HCT116 (cell line): ENCODE data around the gene CABLES1. TPM values are rescaled to one million over a fixed set of nuclear protein-coding genes. Genes with fewer than 3 reads are reported as not detected.

Experiments
- ATAC-seq: fragments of 200-7000 bp; cut with Tn5 transposase; 2 replicates; pipeline ENCODE4 v1.9.1; 2020; ENCODE audit warnings: mild to moderate bottlenecking, moderate library complexity
- BruUV-seq: library from RNA; stranded (reverse); fragments of 400-500 nt; replicated peaks from 2 replicates; lab custom pipeline; 2021; lab: Mats Ljungman, UMichigan
- CTCF ChIA-PET: fragments of 300-600 bp; sonication (Branson Sonifier 250); formaldehyde crosslinking; loops from one replicate; lab custom pipeline; 2021; ENCODE audit warnings: antibody characterized with exemption; lab: Charles Lee
- POLR2A ChIA-PET: fragments of 300-600, 350-600 bp; sonication (Branson Sonifier 250); formaldehyde crosslinking; loops from one replicate; lab custom pipeline; 2021; ENCODE audit warnings: antibody characterized with exemption; lab: Charles Lee
- RAD21 ChIA-PET, 2 experiments: fragments of 300-600 bp; sonication (Branson Sonifier 250); formaldehyde crosslinking; loops; one replicate each; lab custom pipeline; 2023; ENCODE audit warnings: low total read pairs in 2 of 2; ENCODE audit not compliant: uncharacterized antibody in 2 of 2, unreplicated experiment in 2 of 2, low non-redundant PET in 1 of 2; lab: Charles Lee
- DNase-seq: peaks from one replicate; pipeline ENCODE4 v3.0.0-alpha.2; 2010; ENCODE audit warnings: low read depth, low spot score
- H2AFZ ChIP-seq: fragments of 200-600 bp; shearing (Covaris generic), sonication (generic); 2 replicates; pipeline ENCODE4 v1.6.1; 2017; ENCODE audit warnings: low read depth, mixed run types, mixed read lengths, antibody characterized with exemption, low read length; ENCODE audit not compliant: poor library complexity, severe bottlenecking
- H3K27ac ChIP-seq: 2 replicates; pipeline ENCODE4 v1.5.1; 2012; ENCODE audit warnings: low read depth, low read length
- H3K27me3 ChIP-seq: fragments of 200-600 bp; sonication (generic); 2 replicates; pipeline ENCODE4 v1.6.1; 2016; ENCODE audit warnings: mixed run types, low read length, mixed read lengths; ENCODE audit not compliant: insufficient read depth
- H3K36me3 ChIP-seq, 2 experiments: fragments of 200-500 bp in 1 of 2; fragments of 200-600 bp in 1 of 2; sonication (Bioruptor generic) in 1 of 2; sonication (generic) in 1 of 2; 2 replicates each; pipeline versions ENCODE4 v1.5.1 to v1.6.1; 2014 to 2016; ENCODE audit warnings: low read length in 2 of 2, inconsistent platforms in 1 of 2, mixed read lengths in 1 of 2, mixed run types in 1 of 2; ENCODE audit not compliant: insufficient read depth in 2 of 2, control insufficient read depth in 1 of 2
- H3K4me1 ChIP-seq, 2 experiments: fragments of 200-600 bp in 1 of 2; sonication (generic) in 1 of 2; 2 replicates each; pipeline versions ENCODE4 v1.5.1 to v1.6.1; 2012 to 2017; ENCODE audit warnings: low read length in 2 of 2, inconsistent platforms in 1 of 2, mild to moderate bottlenecking in 1 of 2, mixed read lengths in 1 of 2, mixed run types in 1 of 2, moderate library complexity in 1 of 2; ENCODE audit not compliant: insufficient read depth in 2 of 2, control insufficient read depth in 1 of 2
- H3K4me2 ChIP-seq: fragments of 200-600 bp; sonication (generic); 2 replicates; pipeline ENCODE4 v1.6.1; 2017; ENCODE audit warnings: mixed run types, low read length, mixed read lengths
- H3K4me3 ChIP-seq, 2 experiments: fragments of 200-600 bp in 1 of 2; sonication (generic) in 1 of 2; replicated peaks in 1 of 2; 2 replicates each; pipeline ENCODE4 v1.5.1; 2011 to 2016; ENCODE audit warnings: low read length in 2 of 2, control low read depth in 1 of 2, low read depth in 1 of 2, mild to moderate bottlenecking in 1 of 2, mixed read lengths in 1 of 2, mixed run types in 1 of 2
- H3K79me2 ChIP-seq: fragments of 200-600 bp; sonication (generic); 2 replicates; pipeline ENCODE4 v1.6.1; 2017; ENCODE audit warnings: mild to moderate bottlenecking, mixed run types, low read length, moderate library complexity, mixed read lengths; ENCODE audit not compliant: insufficient read depth
- H3K9ac ChIP-seq: fragments of 200-600 bp; sonication (generic); 2 replicates; pipeline ENCODE4 v1.6.1; 2016; ENCODE audit warnings: low read length, mixed read lengths
- H3K9me2 ChIP-seq: fragments of 200-600 bp; sonication (generic), shearing (Covaris generic); 2 replicates; pipeline ENCODE4 v1.6.1; 2017; ENCODE audit warnings: mixed run types, mild to moderate bottlenecking, moderate library complexity; ENCODE audit not compliant: insufficient read depth
- H3K9me3 ChIP-seq, 2 experiments: fragments of 200-500 bp in 1 of 2; fragments of 200-600 bp in 1 of 2; sonication (Bioruptor generic) in 1 of 2; sonication (generic) in 1 of 2; 2 replicates each; pipeline ENCODE4 v1.6.1; 2014 to 2017; ENCODE audit warnings: low read length in 2 of 2, mixed read lengths in 2 of 2, inconsistent platforms in 1 of 2, low read depth in 1 of 2, mild to moderate bottlenecking in 1 of 2, mixed run types in 1 of 2, moderate library complexity in 1 of 2; ENCODE audit not compliant: control insufficient read depth in 1 of 2, insufficient read depth in 1 of 2
- H4K20me1 ChIP-seq: fragments of 200-600 bp; sonication (generic), shearing (Covaris generic); 2 replicates; pipeline ENCODE4 v1.6.1; 2017; ENCODE audit warnings: mixed run types, mild to moderate bottlenecking, moderate library complexity; ENCODE audit not compliant: insufficient read depth
- CBX3 ChIP-seq: IDR thresholded peaks from 2 replicates; pipeline ENCODE4 v1.6.1; 2012; ENCODE audit warnings: low read depth
- EGR1 ChIP-seq: IDR thresholded peaks from 2 replicates; pipeline ENCODE4 v1.6.1; 2012; ENCODE audit warnings: low read depth
- ELF1 ChIP-seq: IDR thresholded peaks from 2 replicates; pipeline ENCODE4 v1.6.1; 2012; ENCODE audit warnings: low read depth, borderline replicate concordance
- EZH2phosphoT487 ChIP-seq: fragments of 200-600 bp; IDR thresholded peaks from 2 replicates; pipeline ENCODE4 v1.6.1; 2018; ENCODE audit warnings: antibody characterized with exemption, borderline replicate concordance
- JUND ChIP-seq: IDR thresholded peaks from 2 replicates; pipeline ENCODE4 v1.6.1; 2012
- POLR2A ChIP-seq: IDR thresholded peaks from 2 replicates; pipeline ENCODE4 v1.7.0; 2011; ENCODE audit warnings: borderline replicate concordance; ENCODE audit not compliant: insufficient read depth, insufficient read length; ENCODE audit errors: extremely low read depth
- POLR2AphosphoS5 ChIP-seq: IDR thresholded peaks from 2 replicates; pipeline ENCODE4 v1.6.1; 2011; ENCODE audit warnings: mild to moderate bottlenecking, low read depth, low read length, moderate library complexity
- SRF ChIP-seq: IDR thresholded peaks from 2 replicates; pipeline ENCODE4 v1.6.1; 2012; ENCODE audit warnings: low read depth
- YY1 ChIP-seq: IDR thresholded peaks from 2 replicates; pipeline ENCODE4 v1.6.1; 2011; ENCODE audit warnings: low read length, low read depth, moderate library complexity, mild to moderate bottlenecking; ENCODE audit not compliant: insufficient replicate concordance; ENCODE audit errors: extremely low read depth
- ZNF274 ChIP-seq: fragments of 200-500 bp; sonication (Bioruptor generic); IDR thresholded peaks from 2 replicates; pipeline ENCODE4 v1.6.1; 2014; ENCODE audit warnings: mild to moderate bottlenecking, low read depth, low read length, inconsistent platforms
- intact Hi-C: fragments of 100-400 bp; cut with micrococcal nuclease; formaldehyde crosslinking; loops from 2 replicates; pipeline ENCODE4 v1.10.0; 2022
- total RNA-seq: library from RNA; stranded (reverse); gene quantifications from one replicate; pipeline ENCODE4 v1.2.1, GENCODE V29; 2021; ENCODE audit not compliant: unreplicated experiment
- TF ChIP-seq, protein P1 (sequence below): IDR thresholded peaks from 2 replicates; pipeline ENCODE4 v1.6.1; 2012; ENCODE audit warnings: low read depth
- TF ChIP-seq, protein P2 (sequence below): IDR thresholded peaks from 2 replicates; pipeline ENCODE4 v1.6.1; 2011; ENCODE audit warnings: mild to moderate bottlenecking, low read length, moderate library complexity; ENCODE audit not compliant: insufficient replicate concordance; ENCODE audit errors: extremely low read depth
- TF ChIP-seq, protein P3 (sequence below): IDR thresholded peaks from 2 replicates; pipeline ENCODE4 v1.6.1; 2012
- TF ChIP-seq, protein P4 (sequence below), 3 experiments: fragments of 200-600 bp in 1 of 3; sonication (generic) in 1 of 3; IDR thresholded peaks in 2 of 3; conservative IDR thresholded peaks in 1 of 3; 2 replicates each; pipeline ENCODE4 v1.5.1; 2012 to 2017; ENCODE audit warnings: low read depth in 2 of 3, low read length in 2 of 3, antibody characterized with exemption in 1 of 3, borderline replicate concordance in 1 of 3, control low read depth in 1 of 3, mild to moderate bottlenecking in 1 of 3, mixed read lengths in 1 of 3, mixed run types in 1 of 3, moderate library complexity in 1 of 3; ENCODE audit not compliant: insufficient read depth in 1 of 3

CABLES1 gene
- total RNA-seq, 1 experiment from 2014 or later = 7.7 TPM

DNA sequence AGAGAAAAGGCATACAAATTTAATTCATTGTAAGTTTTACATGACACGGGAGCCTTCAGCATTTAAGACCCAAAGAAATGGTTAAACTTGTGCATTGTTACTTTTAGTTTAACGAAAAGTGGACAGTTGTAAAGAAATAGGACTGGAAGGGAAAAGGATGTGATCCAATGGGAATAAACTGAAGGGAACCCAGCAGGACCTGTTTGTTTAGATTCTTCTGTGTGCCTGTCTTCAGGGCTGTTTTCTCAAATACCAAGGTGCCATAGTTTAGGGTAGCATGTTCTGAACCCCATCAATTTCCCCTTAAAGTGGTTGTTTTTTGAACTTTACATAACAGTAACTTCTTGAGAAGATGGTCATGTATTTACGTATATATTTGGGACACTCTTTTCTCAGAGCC is 30.3 kb upstream of the CABLES1 start:
- no peak for TF ChIP-seq YY1
- TF ChIP-seq, protein P1, sequence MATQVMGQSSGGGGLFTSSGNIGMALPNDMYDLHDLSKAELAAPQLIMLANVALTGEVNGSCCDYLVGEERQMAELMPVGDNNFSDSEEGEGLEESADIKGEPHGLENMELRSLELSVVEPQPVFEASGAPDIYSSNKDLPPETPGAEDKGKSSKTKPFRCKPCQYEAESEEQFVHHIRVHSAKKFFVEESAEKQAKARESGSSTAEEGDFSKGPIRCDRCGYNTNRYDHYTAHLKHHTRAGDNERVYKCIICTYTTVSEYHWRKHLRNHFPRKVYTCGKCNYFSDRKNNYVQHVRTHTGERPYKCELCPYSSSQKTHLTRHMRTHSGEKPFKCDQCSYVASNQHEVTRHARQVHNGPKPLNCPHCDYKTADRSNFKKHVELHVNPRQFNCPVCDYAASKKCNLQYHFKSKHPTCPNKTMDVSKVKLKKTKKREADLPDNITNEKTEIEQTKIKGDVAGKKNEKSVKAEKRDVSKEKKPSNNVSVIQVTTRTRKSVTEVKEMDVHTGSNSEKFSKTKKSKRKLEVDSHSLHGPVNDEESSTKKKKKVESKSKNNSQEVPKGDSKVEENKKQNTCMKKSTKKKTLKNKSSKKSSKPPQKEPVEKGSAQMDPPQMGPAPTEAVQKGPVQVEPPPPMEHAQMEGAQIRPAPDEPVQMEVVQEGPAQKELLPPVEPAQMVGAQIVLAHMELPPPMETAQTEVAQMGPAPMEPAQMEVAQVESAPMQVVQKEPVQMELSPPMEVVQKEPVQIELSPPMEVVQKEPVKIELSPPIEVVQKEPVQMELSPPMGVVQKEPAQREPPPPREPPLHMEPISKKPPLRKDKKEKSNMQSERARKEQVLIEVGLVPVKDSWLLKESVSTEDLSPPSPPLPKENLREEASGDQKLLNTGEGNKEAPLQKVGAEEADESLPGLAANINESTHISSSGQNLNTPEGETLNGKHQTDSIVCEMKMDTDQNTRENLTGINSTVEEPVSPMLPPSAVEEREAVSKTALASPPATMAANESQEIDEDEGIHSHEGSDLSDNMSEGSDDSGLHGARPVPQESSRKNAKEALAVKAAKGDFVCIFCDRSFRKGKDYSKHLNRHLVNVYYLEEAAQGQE = no peak
- TF ChIP-seq, protein P2, sequence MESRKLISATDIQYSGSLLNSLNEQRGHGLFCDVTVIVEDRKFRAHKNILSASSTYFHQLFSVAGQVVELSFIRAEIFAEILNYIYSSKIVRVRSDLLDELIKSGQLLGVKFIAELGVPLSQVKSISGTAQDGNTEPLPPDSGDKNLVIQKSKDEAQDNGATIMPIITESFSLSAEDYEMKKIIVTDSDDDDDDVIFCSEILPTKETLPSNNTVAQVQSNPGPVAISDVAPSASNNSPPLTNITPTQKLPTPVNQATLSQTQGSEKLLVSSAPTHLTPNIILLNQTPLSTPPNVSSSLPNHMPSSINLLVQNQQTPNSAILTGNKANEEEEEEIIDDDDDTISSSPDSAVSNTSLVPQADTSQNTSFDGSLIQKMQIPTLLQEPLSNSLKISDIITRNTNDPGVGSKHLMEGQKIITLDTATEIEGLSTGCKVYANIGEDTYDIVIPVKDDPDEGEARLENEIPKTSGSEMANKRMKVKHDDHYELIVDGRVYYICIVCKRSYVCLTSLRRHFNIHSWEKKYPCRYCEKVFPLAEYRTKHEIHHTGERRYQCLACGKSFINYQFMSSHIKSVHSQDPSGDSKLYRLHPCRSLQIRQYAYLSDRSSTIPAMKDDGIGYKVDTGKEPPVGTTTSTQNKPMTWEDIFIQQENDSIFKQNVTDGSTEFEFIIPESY = no peak
- TF ChIP-seq, protein P3, sequence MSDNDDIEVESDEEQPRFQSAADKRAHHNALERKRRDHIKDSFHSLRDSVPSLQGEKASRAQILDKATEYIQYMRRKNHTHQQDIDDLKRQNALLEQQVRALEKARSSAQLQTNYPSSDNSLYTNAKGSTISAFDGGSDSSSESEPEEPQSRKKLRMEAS = no peak
- no peak for TF ChIP-seq POLR2AphosphoS5
- TF ChIP-seq ELF1 = no peak
- TF ChIP-seq, protein P4, sequence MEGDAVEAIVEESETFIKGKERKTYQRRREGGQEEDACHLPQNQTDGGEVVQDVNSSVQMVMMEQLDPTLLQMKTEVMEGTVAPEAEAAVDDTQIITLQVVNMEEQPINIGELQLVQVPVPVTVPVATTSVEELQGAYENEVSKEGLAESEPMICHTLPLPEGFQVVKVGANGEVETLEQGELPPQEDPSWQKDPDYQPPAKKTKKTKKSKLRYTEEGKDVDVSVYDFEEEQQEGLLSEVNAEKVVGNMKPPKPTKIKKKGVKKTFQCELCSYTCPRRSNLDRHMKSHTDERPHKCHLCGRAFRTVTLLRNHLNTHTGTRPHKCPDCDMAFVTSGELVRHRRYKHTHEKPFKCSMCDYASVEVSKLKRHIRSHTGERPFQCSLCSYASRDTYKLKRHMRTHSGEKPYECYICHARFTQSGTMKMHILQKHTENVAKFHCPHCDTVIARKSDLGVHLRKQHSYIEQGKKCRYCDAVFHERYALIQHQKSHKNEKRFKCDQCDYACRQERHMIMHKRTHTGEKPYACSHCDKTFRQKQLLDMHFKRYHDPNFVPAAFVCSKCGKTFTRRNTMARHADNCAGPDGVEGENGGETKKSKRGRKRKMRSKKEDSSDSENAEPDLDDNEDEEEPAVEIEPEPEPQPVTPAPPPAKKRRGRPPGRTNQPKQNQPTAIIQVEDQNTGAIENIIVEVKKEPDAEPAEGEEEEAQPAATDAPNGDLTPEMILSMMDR (IDR thresholded peaks at IDR 0.05 in 2 of 3, conservative IDR thresholded peaks at IDR 0.05 in 1 of 3; ENCODE audit: borderline replicate concordance in 1 of 3, insufficient read depth in 1 of 3, low read depth in 2 of 3, low read length in 2 of 3) = no peak
- no peak for TF ChIP-seq EZH2phosphoT487
- no peak for TF ChIP-seq EGR1
- no peak for TF ChIP-seq CBX3
- TF ChIP-seq SRF = no peak
- TF ChIP-seq JUND = no peak
- TF ChIP-seq POLR2A = no peak
- TF ChIP-seq ZNF274 = no peak
- no peak overlapping the region for H3K4me3 ChIP-seq
- intact Hi-C loops = no loop called here
- CTCF ChIA-PET = no interaction called here
- RAD21 ChIA-PET = no interaction called here
- no peaks in the 10 kb centered on the region for H3K36me3 ChIP-seq
- no peaks in the 10 kb centered on the region for H3K27me3 ChIP-seq
- H3K27ac ChIP-seq = no peak overlapping the region
- no peak overlapping the region for H2AFZ ChIP-seq
- peak overlapping the region; percentile 72; the same call in 1 of the 2 replicates for H3K4me2 ChIP-seq
- peaks cover 46 to 58% of the 10 kb centered on the region in 2 experiments for H3K4me1 ChIP-seq
- H3K9me2 ChIP-seq = no peaks in the 10 kb centered on the region
- no TSS peak for BruUV-seq
- POLR2A ChIA-PET = no interaction called here
- DNase-seq (no peak), ATAC-seq (no peak)
- no peaks in the 10 kb centered on the region for H3K79me2 ChIP-seq
- H3K9ac ChIP-seq = no peak overlapping the region
- no peaks in the 10 kb centered on the region for H4K20me1 ChIP-seq
- no peaks in the 10 kb centered on the region for H3K9me3 ChIP-seq
